Measurements from ENCODE around the gene COX14.
"Not testable (repeated sequence)": the region's sequence is repeated elsewhere in the genome, so short reads cannot be mapped to it uniquely, and the experiment has no call there.

The COX14 gene

GRCh38 chr12:50111693-50112455 is at the start of gene COX14:
Gene COX14, plus strand, starts transcription at chr12:50112236. Its CDS starts 7,808 bp downstream, at chr12:50120044.
- peak; percentile 97 to 99 for DNase-seq (ENCODE audit: low read depth in 2 of 2)

GRCh38 chr12:50062728-50063460 is 49.1 kb upstream of the COX14 start:
- DNase-seq (ENCODE audit: low read depth in 2 of 2), result no peak

GRCh38 chr12:50065726-50066310 is 46.2 kb upstream of the COX14 start:
- DNase-seq (ENCODE audit: low read depth in 2 of 2), result no peak

DNA sequence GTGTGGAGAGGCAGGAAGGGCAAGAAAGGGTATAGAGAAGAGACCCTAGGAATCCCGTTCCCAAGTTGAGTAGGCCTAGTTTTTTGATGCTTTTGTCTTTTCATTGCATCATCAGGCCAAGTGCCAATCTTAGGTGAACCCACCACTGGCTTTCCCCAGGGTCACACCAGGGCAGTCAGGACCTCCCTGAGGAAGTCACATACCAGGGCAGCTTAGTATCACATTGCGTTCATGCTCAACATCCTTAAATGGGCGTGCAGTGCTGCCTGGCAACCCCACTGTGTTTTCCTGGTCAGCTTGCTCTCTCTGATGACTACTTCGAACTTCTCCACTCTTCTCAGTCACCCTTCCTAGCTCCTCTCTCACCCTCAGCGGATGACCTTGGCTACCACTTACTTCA is 45.6 kb upstream of the COX14 start:
- DNase-seq (ENCODE audit: low read depth in 2 of 2), result no peak

DNA sequence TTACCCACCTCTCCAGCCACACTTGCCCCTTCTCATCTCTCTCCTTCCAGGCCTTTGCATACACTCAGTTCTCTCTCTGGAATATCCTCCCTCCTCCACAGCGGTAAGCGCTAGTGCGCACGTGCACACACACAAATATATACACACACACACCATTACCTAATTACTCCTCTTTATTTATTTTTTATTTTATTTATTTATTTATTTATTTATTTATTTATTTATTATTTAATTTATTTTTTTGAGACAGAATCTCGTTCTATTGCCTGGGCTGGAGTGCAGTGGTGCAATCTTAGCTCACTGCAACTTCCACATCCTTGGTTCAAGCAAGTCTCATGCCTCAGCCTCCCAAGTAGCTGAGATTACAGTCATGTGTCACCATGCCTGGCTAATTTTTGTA is 43.0 kb upstream of the COX14 start:
- no peak for DNase-seq (ENCODE audit: low read depth in 2 of 2)

- no peak for DNase-seq (ENCODE audit: low read depth in 2 of 2)
Measured at GRCh38 chr12:50069539-50069938, 42.5 kb upstream of the COX14 start.

DNA sequence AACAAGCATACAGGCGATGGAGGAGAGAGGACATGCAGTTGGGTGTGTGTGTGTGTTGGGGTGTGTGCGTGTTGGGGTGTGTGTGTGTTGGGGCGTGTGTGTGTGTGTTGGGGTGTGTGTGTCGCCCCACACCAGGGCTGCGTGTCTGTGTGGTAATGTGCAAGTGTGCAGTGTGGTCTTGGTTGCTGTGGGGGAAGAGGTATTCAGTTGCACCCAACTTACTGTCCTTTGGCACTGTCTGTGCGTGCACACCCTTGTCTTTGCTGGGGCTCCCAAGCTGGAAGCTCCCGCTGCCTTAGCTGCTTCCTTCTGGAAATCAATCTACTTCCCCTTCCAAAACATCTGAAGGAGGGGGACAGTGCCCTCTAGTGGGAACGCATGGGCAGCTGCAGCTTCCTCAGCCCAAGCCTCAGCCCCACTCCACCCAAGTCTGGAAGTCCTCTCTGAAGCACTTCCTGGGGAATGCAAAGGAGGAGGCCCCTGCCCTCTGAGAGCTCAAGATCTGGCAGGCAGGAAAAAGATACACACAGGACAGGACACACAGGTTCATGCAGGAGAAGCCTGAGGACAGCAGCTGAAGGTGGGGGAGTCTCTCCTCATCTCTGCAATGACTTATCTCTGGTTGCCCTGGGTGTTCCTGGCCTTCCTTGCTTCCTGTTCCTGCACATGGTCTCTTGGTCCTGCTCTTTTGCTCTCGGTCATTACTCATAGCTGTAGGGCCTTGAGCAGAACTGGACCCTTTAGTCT is 41.5 kb upstream of the COX14 start:
- peak; percentile 53 to 62 for DNase-seq (ENCODE audit: low read depth in 2 of 2)

DNA sequence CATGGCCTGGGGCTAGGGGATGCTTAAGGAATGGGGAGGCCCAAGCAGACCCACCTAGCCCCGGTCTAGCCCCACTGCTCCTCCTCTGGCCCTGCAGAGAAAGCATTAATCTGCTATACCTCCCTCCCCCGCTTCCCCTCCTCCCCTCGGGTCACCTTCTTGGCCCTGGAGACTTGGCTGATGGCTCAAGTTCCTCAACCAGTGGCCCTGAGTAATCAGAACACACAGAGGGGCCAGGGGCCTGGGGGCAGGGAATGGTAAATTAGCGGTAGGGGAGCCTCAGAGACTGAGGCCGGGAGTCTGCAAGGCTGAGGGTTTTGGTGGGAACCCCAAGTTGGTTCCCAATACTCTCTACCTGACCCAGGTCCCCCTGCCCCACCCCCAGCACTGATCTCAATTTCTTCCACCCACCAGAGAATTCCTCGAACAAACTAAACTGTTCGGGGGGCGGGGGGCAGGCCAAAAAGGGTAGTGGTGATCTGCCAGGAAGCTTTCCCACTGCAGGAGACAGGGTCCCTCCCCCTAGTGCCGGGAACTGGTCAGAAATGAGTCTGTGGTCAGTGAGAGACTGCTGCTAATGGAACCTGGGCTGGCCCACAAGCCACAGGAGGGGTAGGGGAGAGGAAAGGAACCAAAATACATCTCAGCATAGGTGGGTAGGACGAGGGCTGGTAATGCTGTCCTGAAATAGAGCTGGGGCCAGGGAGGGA is 39.7 kb upstream of the COX14 start:
- no peak for DNase-seq (ENCODE audit: low read depth in 2 of 2)

GRCh38 chr12:50073206-50073605 is 38.8 kb upstream of the COX14 start:
- no peak for DNase-seq (ENCODE audit: low read depth in 2 of 2)

GRCh38 chr12:50073712-50074111 is 38.3 kb upstream of the COX14 start:
- DNase-seq (ENCODE audit: low read depth in 2 of 2), result no peak

DNA sequence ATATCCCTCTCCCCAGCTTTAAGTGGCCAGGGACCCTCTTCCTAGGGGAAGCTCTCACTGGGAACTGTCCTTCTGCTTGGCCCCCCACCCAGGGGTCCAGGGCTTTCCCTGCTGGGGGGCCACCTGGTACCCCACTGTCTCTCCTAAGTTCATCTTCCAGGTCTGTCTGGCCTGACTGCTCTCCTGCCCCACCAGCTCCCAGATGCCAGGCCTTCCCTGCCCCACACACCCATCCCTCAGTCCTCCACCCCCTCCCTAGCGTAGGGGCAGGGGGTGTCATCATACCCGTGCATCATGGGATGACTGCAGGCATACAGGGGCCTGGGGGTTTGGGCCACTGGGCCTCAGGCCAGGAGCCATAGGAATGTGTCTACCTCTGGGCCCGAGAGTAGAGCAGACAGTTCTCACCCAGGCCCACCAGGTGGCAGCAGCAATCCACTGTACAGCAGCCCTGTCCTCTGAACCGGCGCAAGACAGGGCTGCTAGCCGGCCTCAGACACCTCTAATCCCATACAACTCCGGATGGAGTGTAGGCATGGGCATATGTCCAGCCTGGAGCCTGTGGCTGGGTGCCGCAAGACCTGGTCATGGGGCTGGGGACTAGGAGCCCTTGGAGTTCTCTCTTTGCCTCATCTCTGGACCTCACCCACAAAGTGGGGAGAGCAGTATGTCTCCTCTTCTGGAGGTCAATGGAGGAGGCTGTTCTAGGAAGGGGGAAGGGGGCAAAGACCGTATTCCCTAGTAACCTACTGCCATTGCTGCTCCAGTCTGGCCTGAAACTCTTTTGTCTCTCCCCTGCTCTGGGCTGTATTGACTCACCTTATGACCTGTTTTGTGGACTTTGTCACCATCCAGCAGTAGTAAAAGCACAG is 36.9 kb upstream of the COX14 start:
- DNase-seq (ENCODE audit: low read depth in 2 of 2), result peak; percentile 73 to 75

GRCh38 chr12:50075808-50076170 is 36.2 kb upstream of the COX14 start:
- no peak for DNase-seq (ENCODE audit: low read depth in 2 of 2)

DNA sequence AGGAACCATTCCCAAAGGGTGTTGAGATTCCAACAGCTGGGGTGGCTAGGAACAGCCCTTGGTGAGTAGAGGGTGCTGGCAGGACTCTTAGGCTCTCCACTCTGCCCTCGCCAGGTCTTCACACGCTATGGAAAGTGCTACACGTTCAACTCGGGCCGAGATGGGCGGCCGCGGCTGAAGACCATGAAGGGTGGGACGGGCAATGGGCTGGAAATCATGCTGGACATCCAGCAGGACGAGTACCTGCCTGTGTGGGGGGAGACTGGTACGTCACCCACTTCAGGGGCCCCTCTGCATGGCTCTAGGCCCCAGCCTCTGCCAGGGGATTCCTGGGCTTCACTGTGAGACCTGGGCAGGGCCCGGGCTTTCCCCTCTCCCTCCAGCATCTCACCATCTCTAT is 34.9 kb upstream of the COX14 start:
- DNase-seq (ENCODE audit: low read depth in 2 of 2), result no peak

GRCh38 chr12:50078281-50078680 is 33.8 kb upstream of the COX14 start:
- DNase-seq (ENCODE audit: low read depth in 2 of 2), result no peak

GRCh38 chr12:50079771-50080170 is 32.3 kb upstream of the COX14 start:
- no peak for DNase-seq (ENCODE audit: low read depth in 2 of 2)

DNA sequence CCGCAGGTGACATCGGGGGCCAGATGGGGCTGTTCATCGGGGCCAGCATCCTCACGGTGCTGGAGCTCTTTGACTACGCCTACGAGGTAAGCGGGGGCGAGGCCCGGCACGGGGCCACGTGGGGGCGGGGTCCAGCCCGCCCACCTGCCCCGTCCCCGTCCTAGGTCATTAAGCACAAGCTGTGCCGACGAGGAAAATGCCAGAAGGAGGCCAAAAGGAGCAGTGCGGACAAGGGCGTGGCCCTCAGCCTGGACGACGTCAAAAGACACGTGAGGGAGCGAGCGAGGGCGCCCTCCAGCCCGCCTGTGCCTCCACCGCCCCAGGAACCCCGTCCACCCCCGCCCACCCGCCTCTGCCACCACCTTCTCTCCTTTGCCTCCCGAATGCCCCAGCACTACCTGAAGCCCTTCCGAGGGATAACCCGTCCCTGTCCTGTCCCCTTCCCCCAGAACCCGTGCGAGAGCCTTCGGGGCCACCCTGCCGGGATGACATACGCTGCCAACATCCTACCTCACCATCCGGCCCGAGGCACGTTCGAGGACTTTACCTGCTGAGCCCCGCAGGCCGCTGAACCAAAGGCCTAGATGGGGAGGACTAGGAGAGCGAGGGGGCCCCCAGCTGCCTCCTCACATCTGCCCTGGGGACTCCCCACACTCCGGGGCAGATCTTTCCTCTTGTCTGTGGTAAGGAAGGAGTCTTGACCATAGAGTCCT is 30.8 kb upstream of the COX14 start:
- no peak for DNase-seq (ENCODE audit: low read depth in 2 of 2)

DNA sequence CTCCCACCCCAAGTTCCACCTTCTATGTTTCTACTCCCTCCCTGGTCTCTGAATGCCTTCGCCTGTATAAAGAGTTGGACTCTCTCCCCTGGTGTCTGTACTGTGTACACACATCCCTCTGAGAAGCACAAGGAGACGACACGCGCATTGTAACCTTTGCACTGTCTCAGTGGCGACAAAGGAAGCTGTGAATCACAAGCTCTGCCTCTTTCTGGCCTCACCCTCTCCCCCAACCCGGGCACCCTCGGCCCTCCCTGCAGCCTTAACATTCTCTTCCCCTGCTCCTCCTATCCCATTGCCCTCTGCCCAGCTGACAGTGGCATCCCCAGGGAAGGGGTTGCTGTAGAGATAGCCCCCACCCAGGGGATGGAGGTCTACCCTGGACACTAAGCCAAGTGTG is 29.4 kb upstream of the COX14 start:
- no peak for DNase-seq (ENCODE audit: low read depth in 2 of 2)

DNA sequence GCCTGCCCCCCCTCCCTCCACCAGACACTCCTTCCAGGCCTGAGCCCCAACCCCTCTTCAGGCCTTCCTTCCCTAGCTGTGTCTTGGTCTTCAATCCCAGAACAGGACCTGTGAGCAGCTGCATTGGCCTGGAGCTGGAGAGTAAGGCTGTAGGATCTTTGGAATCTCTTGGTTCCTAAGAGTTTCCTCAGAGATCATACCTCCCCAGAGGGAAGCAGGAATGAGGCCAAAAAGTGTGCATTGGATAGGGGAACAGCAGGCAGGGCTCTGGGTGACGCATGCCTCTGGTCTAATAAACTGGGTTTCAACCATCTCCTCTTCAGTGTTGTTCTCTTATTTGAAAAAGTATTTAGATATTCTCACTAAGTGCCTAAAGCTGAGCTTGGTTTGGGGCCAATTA is 28.7 kb upstream of the COX14 start:
- no peak for DNase-seq (ENCODE audit: low read depth in 2 of 2)

- DNase-seq (ENCODE audit: low read depth in 2 of 2), result not testable (repeated sequence)
Measured at GRCh38 chr12:50084409-50084774, 27.6 kb upstream of the COX14 start.

Measured in stimulated activated CD4-positive, alpha-beta T cell treated with anti-CD3 and anti-CD28 coated beads, Interleukin-4, amount 100 ng/mL, for 48 hours (primary cell).